GM19035 (cell line): ENCODE data around the gene PFN2.

Source experiments
- ATAC-seq: cut with Tn5 transposase; IDR thresholded peaks from one replicate; pipeline ENCODE4 v1.9.1; 2021; ENCODE audit not compliant: unreplicated experiment

Gene PFN2

DNA sequence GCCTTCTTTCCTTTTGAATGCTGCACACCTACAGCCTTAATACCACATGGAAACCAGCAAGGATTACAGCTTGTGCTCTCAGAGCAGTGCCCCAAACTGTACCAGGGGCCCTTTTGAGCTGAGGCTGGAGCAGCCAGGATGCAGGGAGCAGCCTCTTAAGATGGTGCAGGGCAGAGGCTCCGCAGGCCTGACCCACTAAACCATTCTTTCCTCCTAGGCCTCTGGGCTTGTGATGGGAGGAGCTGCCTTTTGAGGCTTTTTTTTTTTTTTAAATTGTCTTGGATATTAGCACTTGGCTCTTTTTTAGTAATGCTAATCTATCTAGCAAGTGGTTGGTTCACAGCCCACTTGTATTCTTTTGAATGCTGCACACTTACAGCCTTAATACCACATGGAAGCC, 37.7 kb downstream of the PFN2 start:
- no peak for ATAC-seq

- no peak for ATAC-seq
These were observed 50.6 kb downstream of the PFN2 start for GRCh38 chr3:149920119-149920518.

DNA sequence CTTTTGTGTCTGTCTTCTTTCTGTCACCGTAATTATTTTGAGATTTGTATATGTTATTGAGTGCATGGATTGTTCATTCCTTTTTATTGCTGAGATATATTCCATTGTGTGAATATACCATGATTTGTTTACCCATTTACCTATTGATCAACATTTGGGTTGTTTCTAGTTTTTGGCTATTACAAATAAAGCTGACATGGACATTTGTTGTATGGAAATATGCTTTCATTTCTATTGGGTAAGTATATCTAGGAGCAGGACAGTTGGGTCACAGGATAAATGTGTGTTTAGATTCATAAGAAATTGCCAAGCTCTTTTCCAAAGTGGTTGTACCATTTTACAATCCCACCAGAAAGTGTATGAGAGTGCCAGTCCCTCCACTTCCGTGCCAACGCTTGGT, 51.2 kb downstream of the PFN2 start:
- ATAC-seq: no peak

- no peak for ATAC-seq
These were observed 53.5 kb downstream of the PFN2 start for GRCh38 chr3:149917124-149917667.
